K562 (cell line): ENCODE results near the gene SERPINA12. TPM values are rescaled to one million over a fixed set of nuclear protein-coding genes. Genes with fewer than 3 reads are reported as not detected.

Experiments used
- ATAC-seq: fragments of 200-7000 bp; cut with Tn5 transposase; 3 replicates; pipeline ENCODE4 v1.9.1; 2020; ENCODE audit warnings: moderate library complexity
- BruUV-seq: library from RNA; stranded (reverse); fragments of 400-500 nt; replicated peaks from 2 replicates; lab custom pipeline; 2021; lab: Mats Ljungman, UMichigan
- CTCF ChIA-PET: fragments of 300-600 bp; formaldehyde crosslinking; extraction: SDS; loops from one replicate; lab custom pipeline; 2021; ENCODE audit warnings: low intra/inter-chr PET ratio; lab: Yijun Ruan, JAX
- POLR2A ChIA-PET: fragments of 300-600, 350-650 bp; sonication (Branson Sonifier 250); formaldehyde crosslinking; extraction: SDS; loops from one replicate; lab custom pipeline; 2021; ENCODE audit warnings: antibody characterized with exemption, inconsistent platforms; lab: Yijun Ruan, JAX
- DNase-seq, 4 experiments: peaks; one replicate each; pipeline versions ENCODE4 v3.0.0 to v3.0.0-alpha.2; 2011 to 2018; ENCODE audit warnings: low spot score in 3 of 4, mixed read lengths in 3 of 4; ENCODE audit errors: extremely low read depth in 1 of 4
- FAIRE-seq: peaks from 2 replicates; lab custom pipeline; 2011; peaks lifted over from hg19 to GRCh38; lab: Jason Lieb, UNC
- H2AFZ ChIP-seq: 2 replicates; pipeline ENCODE4 v1.6.0; 2011; ENCODE audit warnings: low read depth, low read length, control low read depth, inconsistent platforms
- H3K27ac ChIP-seq: fragments of 200-600 bp; 3 replicates; pipeline ENCODE4 v1.8.0; 2011; ENCODE audit warnings: low read depth, mild to moderate bottlenecking, control low read depth, inconsistent platforms, low read length, moderate library complexity, mixed read lengths; ENCODE audit errors: extremely low read depth
- H3K27me3 ChIP-seq, 2 experiments: fragments of 300-600 bp in 1 of 2; 2 replicates in 1 of 2; 3 replicates in 1 of 2; pipeline versions ENCODE4 v1.6.0 to v1.8.0; 2011; ENCODE audit warnings: inconsistent platforms in 2 of 2, low read length in 2 of 2, mild to moderate bottlenecking in 1 of 2, mixed read lengths in 1 of 2, moderate library complexity in 1 of 2; ENCODE audit not compliant: control insufficient read depth in 2 of 2, insufficient read depth in 2 of 2
- H3K36me3 ChIP-seq: fragments of 300-600 bp; 3 replicates; pipeline ENCODE4 v1.8.0; 2011; ENCODE audit warnings: mild to moderate bottlenecking, low read length, inconsistent platforms; ENCODE audit not compliant: control insufficient read depth, insufficient read depth
- H3K4me1 ChIP-seq, 2 experiments: fragments of 200-600 bp in 1 of 2; replicated peaks in 1 of 2; 2 replicates in 1 of 2; 3 replicates in 1 of 2; pipeline versions ENCODE4 v1.5.1 to v1.8.0; 2011; ENCODE audit warnings: inconsistent platforms in 2 of 2, low read length in 2 of 2, mild to moderate bottlenecking in 1 of 2, mixed read lengths in 1 of 2, moderate library complexity in 1 of 2; ENCODE audit not compliant: control insufficient read depth in 2 of 2, insufficient read depth in 2 of 2
- H3K4me2 ChIP-seq: 2 replicates; pipeline ENCODE4 v1.6.1; 2011; ENCODE audit warnings: low read length, control low read depth, inconsistent platforms, mixed read lengths; ENCODE audit not compliant: insufficient read depth
- H3K4me3 ChIP-seq: fragments of 200-600 bp; sonication (generic), shearing (Covaris generic); 2 replicates; pipeline ENCODE4 v1.5.1; 2016; ENCODE audit warnings: control low read depth, inconsistent platforms
- H3K79me2 ChIP-seq: fragments of 200-600 bp; 3 replicates; pipeline ENCODE4 v1.8.0; 2011; ENCODE audit warnings: low read length, inconsistent platforms; ENCODE audit not compliant: control insufficient read depth, insufficient read depth
- H3K9ac ChIP-seq, 2 experiments: 2 replicates each; pipeline versions ENCODE4 v1.6.0 to v1.6.1; 2011; ENCODE audit warnings: low read depth in 2 of 2, low read length in 2 of 2, control low read depth in 1 of 2, inconsistent platforms in 1 of 2, mild to moderate bottlenecking in 1 of 2, mixed read lengths in 1 of 2; ENCODE audit not compliant: insufficient read depth in 1 of 2
- H3K9me1 ChIP-seq: one replicate; pipeline ENCODE4 v1.6.0; 2011; ENCODE audit warnings: inconsistent platforms, mild to moderate bottlenecking, low read length, moderate library complexity; ENCODE audit not compliant: control insufficient read depth, insufficient read depth
- H3K9me3 ChIP-seq: replicated peaks from 2 replicates; pipeline ENCODE4 v1.5.1; 2011; ENCODE audit warnings: low read depth, low read length, inconsistent platforms; ENCODE audit not compliant: control insufficient read depth, insufficient read depth
- H4K20me1 ChIP-seq: replicated peaks from 2 replicates; pipeline ENCODE4 v1.6.1; 2011; ENCODE audit warnings: low read length, inconsistent platforms, mixed read lengths; ENCODE audit not compliant: control insufficient read depth, insufficient read depth
- E2F4 ChIP-seq: sonication (generic); formaldehyde crosslinking; IDR thresholded peaks from 2 replicates; pipeline ENCODE4 v1.8.0; 2022; ENCODE audit warnings: mild to moderate bottlenecking, low read depth, missing genetic modification reagents
- HDAC6 ChIP-seq: IDR thresholded peaks from 2 replicates; pipeline ENCODE4 v1.6.1; 2012; ENCODE audit warnings: low read depth, mild to moderate bottlenecking, control low read depth, inconsistent platforms, low read length, moderate library complexity
- HOMEZ ChIP-seq: fragments of 250-450 bp; sonication (Bioruptor Pico); IDR thresholded peaks from 2 replicates; pipeline ENCODE4 v1.4.0; 2020; ENCODE audit warnings: mild to moderate bottlenecking, moderate library complexity
- MBD1 ChIP-seq: fragments of 250-450 bp; sonication (Bioruptor Pico); IDR thresholded peaks from 2 replicates; pipeline ENCODE4 v1.8.0; 2022; ENCODE audit warnings: inconsistent platforms
- NCOR1 ChIP-seq: fragments of 450-650 bp; IDR thresholded peaks from 2 replicates; pipeline ENCODE4 v1.6.1; 2016; ENCODE audit warnings: mild to moderate bottlenecking, moderate library complexity
- NFATC3 ChIP-seq: fragments of 450-650 bp; IDR thresholded peaks from 2 replicates; pipeline ENCODE4 v1.6.1; 2017; ENCODE audit warnings: mild to moderate bottlenecking
- POLR2AphosphoS2 ChIP-seq: IDR thresholded peaks from 2 replicates; pipeline ENCODE4 v1.6.1; 2012; ENCODE audit warnings: low read length, improper control_type of control experiment
- TAF1 ChIP-seq: IDR thresholded peaks from 2 replicates; pipeline ENCODE4 v1.6.1; 2011; ENCODE audit warnings: mild to moderate bottlenecking, low read length, moderate library complexity; ENCODE audit not compliant: insufficient read depth, control insufficient read depth, severe bottlenecking; ENCODE audit errors: extremely low read depth
- ZFP91 ChIP-seq: sonication (generic); formaldehyde crosslinking; IDR thresholded peaks from 2 replicates; pipeline ENCODE4 v1.8.0; 2022; ENCODE audit warnings: mild to moderate bottlenecking, missing genetic modification reagents
- ZNF280A ChIP-seq: fragments of 450-650 bp; IDR thresholded peaks from 2 replicates; pipeline ENCODE4 v1.6.1; 2018; ENCODE audit warnings: mild to moderate bottlenecking, low read depth; ENCODE audit not compliant: partially characterized antibody
- ZNF583 ChIP-seq: fragments of 250-450 bp; sonication (Bioruptor Pico); IDR thresholded peaks from 2 replicates; pipeline ENCODE4 v1.4.0; 2020
- WGBS: fragments of 100-300 bp; shearing (Covaris generic); methylation state at CpG from one replicate; pipeline ENCODE4 v1.1.6; 2016; ENCODE audit warnings: low coverage, mixed read lengths; ENCODE audit not compliant: insufficient coverage; ENCODE audit errors: missing lambda C conversion rate; 5-methylcytosine and 5-hydroxymethylcytosine counted together
- in situ Hi-C: fragments of 300-500 bp; cut with MboI; formaldehyde crosslinking; loops from 4 replicates; pipeline ENCODE4 v1.15.0; 2018; ENCODE audit warnings: inconsistent platforms, mixed read lengths
- intact Hi-C: fragments of 100-400 bp; cut with micrococcal nuclease; formaldehyde crosslinking; loops from 2 replicates; pipeline ENCODE4 v1.14.2; 2022
- polyA plus RNA-seq, 8 experiments: library from polyadenylated mRNA; depleted of rRNA in 4 of 8; stranded (reverse) in 5 of 8; unstranded in 3 of 8; fragments of >200 nt; fragmentation: Nextera tagmentation in 2 of 8; fragmentation: Illumina TruSeq in 1 of 8; extraction: Ambion mirVana in 2 of 8; extraction: Trizol in 1 of 8; gene quantifications; 2 replicates each; pipeline versions ENCODE4 v1.2.1 to v1.2.3, GENCODE V29; 2011 to 2014; ENCODE audit warnings: inconsistent platforms in 1 of 8, missing spikeins in 1 of 8
- total RNA-seq, 7 experiments: library from RNA; depleted of rRNA in 6 of 7; stranded (reverse); fragments of >200 nt in 6 of 7; fragmentation: Illumina TruSeq in 2 of 7; extraction: Trizol in 2 of 7; gene quantifications; 2 replicates each; pipeline versions ENCODE4 v1.2.1 to v1.2.3, GENCODE V29; 2011 to 2021; ENCODE audit warnings: low replicate concordance in 1 of 7

Gene SERPINA12
- total and polyA plus RNA-seq, 9 of the 15 experiments (the other 6 are each of a cell fraction or from before 2014, with no cell fraction given), result not detected

- intact Hi-C loops, result no loop called here
- CTCF ChIA-PET, result no interaction called here
- POLR2A ChIA-PET, result no interaction called here
Measured at GRCh38 chr14:94455928-94456327, 53.3 kb downstream of the SERPINA12 start.

More at GRCh38 chr14:94455928-94456327, 53.3 kb downstream of the SERPINA12 start:
- H3K79me2 ChIP-seq, result no peaks in the 10 kb centered on the region
- no peaks in the 10 kb centered on the region for H3K4me1 ChIP-seq
- H3K4me2 ChIP-seq, result no peak overlapping the region
- no peaks in the 10 kb centered on the region for H3K36me3 ChIP-seq
- H3K27ac ChIP-seq, result no peak overlapping the region
- WGBS, result no CpG with 5 or more reads among the region's 1 CpG
- no peaks in the 10 kb centered on the region for H4K20me1 ChIP-seq
- FAIRE-seq (no peak), ATAC-seq (no peak), DNase-seq (no peak)
- H3K9me3 ChIP-seq, result no peaks in the 10 kb centered on the region
- in situ Hi-C loops, result no loop called here
- no peak overlapping the region for H3K9ac ChIP-seq
- no peak overlapping the region for H3K4me3 ChIP-seq
- no peaks in the 10 kb centered on the region for H3K9me1 ChIP-seq
- no peaks in the 10 kb centered on the region for H3K27me3 ChIP-seq
- TF ChIP-seq NFATC3, result no peak
- TF ChIP-seq HOMEZ (CRISPR knock-in tag), result no peak
- no peak for TF ChIP-seq TAF1
- no peak for TF ChIP-seq ZFP91
- no peak for TF ChIP-seq NCOR1
- no peak for TF ChIP-seq MBD1 (CRISPR knock-in tag)
- no peak for TF ChIP-seq ZNF280A
- no peak for TF ChIP-seq ZNF583 (CRISPR knock-in tag)
- no peak for TF ChIP-seq HDAC6
- no peak for TF ChIP-seq POLR2AphosphoS2
- no peak for TF ChIP-seq E2F4
- BruUV-seq, result no TSS peak
- H2AFZ ChIP-seq, result no peak overlapping the region
